HepG2 (cell line): ENCODE results near the gene ERBB3. TPM values are rescaled to one million over a fixed set of nuclear protein-coding genes. Genes with fewer than 3 reads are reported as not detected.

Source experiments
- CBFB ChIP-seq: sonication (generic); formaldehyde crosslinking; IDR thresholded peaks from 2 replicates; pipeline ENCODE4 v1.4.0; 2020; ENCODE audit warnings: missing genetic modification reagents
- EZH2 ChIP-seq: conservative IDR thresholded peaks from 2 replicates; pipeline ENCODE4 v1.6.1; 2012; ENCODE audit warnings: mild to moderate bottlenecking, low read depth, low read length, moderate library complexity
- GABPB1 ChIP-seq: IDR thresholded peaks from 2 replicates; pipeline ENCODE4 v1.6.1; 2016; ENCODE audit warnings: mild to moderate bottlenecking, missing genetic modification reagents, moderate library complexity, missing compliant biosample characterization
- GLI4 ChIP-seq: sonication (generic); formaldehyde crosslinking; IDR thresholded peaks from 2 replicates; pipeline ENCODE4 v1.5.1; 2020; ENCODE audit warnings: missing genetic modification reagents, mild to moderate bottlenecking, moderate library complexity, borderline replicate concordance
- GTF2F1 ChIP-seq: fragments of 150-350 bp; IDR thresholded peaks from 2 replicates; pipeline ENCODE4 v1.6.1; 2014; ENCODE audit warnings: low read length
- HINFP ChIP-seq: sonication (generic); formaldehyde crosslinking; IDR thresholded peaks from 2 replicates; pipeline ENCODE4 v1.4.0; 2020; ENCODE audit warnings: low read depth, mild to moderate bottlenecking, missing genetic modification reagents
- HNRNPH1 ChIP-seq: fragments of 200-400 bp; formaldehyde crosslinking; optimal IDR thresholded peaks from 2 replicates; pipeline ENCODE3; 2017; ENCODE audit warnings: mild to moderate bottlenecking, low read depth, low read length
- IRF2 ChIP-seq: IDR thresholded peaks from 2 replicates; pipeline ENCODE4 v1.6.1; 2018; ENCODE audit warnings: missing genetic modification reagents, missing compliant biosample characterization
- JDP2 ChIP-seq: sonication (generic); formaldehyde crosslinking; IDR thresholded peaks from 2 replicates; pipeline ENCODE4 v1.8.1; 2022; ENCODE audit warnings: missing genetic modification reagents, borderline replicate concordance
- NR2F2 ChIP-seq: IDR thresholded peaks from 2 replicates; pipeline ENCODE4 v1.6.1; 2012; ENCODE audit warnings: low read depth, inconsistent platforms, borderline replicate concordance
- PITX1 ChIP-seq: sonication (generic); formaldehyde crosslinking; IDR thresholded peaks from 2 replicates; pipeline ENCODE4 v1.5.1; 2020; ENCODE audit warnings: mild to moderate bottlenecking, missing genetic modification reagents
- PLSCR1 ChIP-seq: sonication (generic); formaldehyde crosslinking; IDR thresholded peaks from 2 replicates; pipeline ENCODE4 v1.5.0; 2020; ENCODE audit warnings: missing genetic modification reagents, mild to moderate bottlenecking, borderline replicate concordance
- SOX5 ChIP-seq: IDR thresholded peaks from 2 replicates; pipeline ENCODE4 v1.6.1; 2016; ENCODE audit warnings: borderline replicate concordance
- U2AF1 ChIP-seq: fragments of 200-400 bp; formaldehyde crosslinking; optimal IDR thresholded peaks from 2 replicates; pipeline ENCODE3; 2017; ENCODE audit warnings: mild to moderate bottlenecking, low read depth, low read length
- ZBTB7B ChIP-seq: sonication (generic); formaldehyde crosslinking; IDR thresholded peaks from 2 replicates; pipeline ENCODE4 v1.4.0; 2020; ENCODE audit warnings: missing genetic modification reagents
- ZBTB8A ChIP-seq: sonication (generic); formaldehyde crosslinking; IDR thresholded peaks from 2 replicates; pipeline ENCODE4 v1.4.0; 2020; ENCODE audit warnings: mild to moderate bottlenecking, low read depth, missing genetic modification reagents, borderline replicate concordance
- ZNF354B ChIP-seq: sonication (generic); formaldehyde crosslinking; IDR thresholded peaks from 2 replicates; pipeline ENCODE4 v1.8.0; 2022; ENCODE audit warnings: mild to moderate bottlenecking, missing genetic modification reagents
- ZNF382 ChIP-seq: sonication (generic); formaldehyde crosslinking; IDR thresholded peaks from 2 replicates; pipeline ENCODE4 v1.5.0; 2020; ENCODE audit warnings: missing genetic modification reagents, mild to moderate bottlenecking, borderline replicate concordance
- ZNF564 ChIP-seq: sonication (generic); formaldehyde crosslinking; IDR thresholded peaks from 2 replicates; pipeline ENCODE4 v1.8.1; 2023; ENCODE audit warnings: mild to moderate bottlenecking, missing genetic modification reagents
- ZNF713 ChIP-seq: sonication (generic); formaldehyde crosslinking; IDR thresholded peaks from 2 replicates; pipeline ENCODE4 v1.4.0; 2020; ENCODE audit warnings: mild to moderate bottlenecking, missing genetic modification reagents
- ZNF766 ChIP-seq: sonication (generic); formaldehyde crosslinking; IDR thresholded peaks from 2 replicates; pipeline ENCODE4 v1.5.0; 2020; ENCODE audit warnings: missing genetic modification reagents, borderline replicate concordance
- ZNF788 ChIP-seq: sonication (generic); formaldehyde crosslinking; IDR thresholded peaks from 2 replicates; pipeline ENCODE4 v1.5.0; 2020; ENCODE audit warnings: mild to moderate bottlenecking, missing genetic modification reagents, borderline replicate concordance
- polyA plus RNA-seq, 8 experiments: library from polyadenylated mRNA; depleted of rRNA in 3 of 8; stranded (reverse) in 7 of 8; unstranded in 1 of 8; fragments of >200 nt; fragmentation: Illumina TruSeq in 4 of 8; extraction: Trizol in 4 of 8; gene quantifications; 2 replicates each; pipeline versions ENCODE4 v1.2.1 to v1.2.3, GENCODE V29; 2011 to 2016; ENCODE audit warnings: low read depth in 4 of 8, missing spikeins in 1 of 8, mixed read lengths in 1 of 8; ENCODE audit not compliant: insufficient read depth in 1 of 8
- total RNA-seq, 5 experiments: library from RNA; depleted of rRNA; stranded (reverse); fragments of >200 nt; fragmentation: Illumina TruSeq; extraction: Trizol; gene quantifications; 2 replicates each; pipeline ENCODE4 v1.2.3, GENCODE V29; 2016; ENCODE audit warnings: low read depth in 1 of 5
- TF ChIP-seq, protein P1 (sequence below): sonication (generic); formaldehyde crosslinking; IDR thresholded peaks from 2 replicates; pipeline ENCODE4 v1.5.0; 2020; ENCODE audit warnings: missing genetic modification reagents, mild to moderate bottlenecking, borderline replicate concordance
- TF ChIP-seq, protein P2 (sequence below): sonication (generic); formaldehyde crosslinking; IDR thresholded peaks from 2 replicates; pipeline ENCODE4 v1.4.0; 2020; ENCODE audit warnings: missing genetic modification reagents

Gene ERBB3
- total and polyA plus RNA-seq, 2 of the 13 experiments (the other 11 are each of a cell fraction or from before 2014, with no cell fraction given): 93.6 to 358 TPM

DNA sequence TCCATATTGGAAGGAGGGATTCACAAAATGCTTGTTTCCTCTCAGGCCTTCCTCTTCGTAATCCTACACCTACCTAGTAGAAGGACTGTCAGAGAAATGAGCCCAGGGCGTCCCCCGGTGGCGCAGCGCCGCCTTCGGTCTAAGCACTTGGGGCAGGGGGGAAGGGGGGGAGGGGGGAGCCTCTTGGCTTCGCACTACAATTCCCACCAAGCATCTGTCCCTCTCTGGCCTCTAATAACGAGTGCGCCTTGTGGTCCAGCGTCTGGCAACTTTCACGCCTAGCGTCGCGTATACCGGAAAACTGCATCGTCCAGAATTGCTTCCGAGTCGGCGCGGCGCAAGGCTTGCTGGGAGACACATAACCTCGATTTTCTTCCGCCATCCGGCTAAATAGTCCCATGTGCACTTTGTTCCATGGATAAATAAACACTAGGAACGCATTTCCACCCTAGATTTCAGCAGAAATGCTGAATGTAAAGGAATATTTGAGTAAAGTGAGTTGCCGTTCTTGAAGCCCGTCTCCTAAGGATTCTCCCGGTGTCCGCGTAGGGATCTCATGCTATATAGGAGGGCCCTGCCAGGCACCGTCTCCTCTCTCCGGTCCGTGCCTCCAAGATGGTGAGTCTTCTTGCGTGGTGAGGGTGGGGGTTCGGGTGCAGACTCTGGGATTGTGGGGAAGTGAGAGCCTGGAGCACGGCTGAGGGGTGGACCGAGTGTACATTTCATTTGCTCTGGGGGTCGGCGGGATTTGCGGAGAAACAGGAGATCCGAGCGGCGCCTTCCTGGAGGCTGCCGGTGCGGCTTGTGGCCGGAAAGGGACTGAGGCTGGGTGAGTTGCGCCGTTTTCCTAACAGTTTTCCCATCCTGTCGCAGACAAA, 38.2 kb upstream of the ERBB3 start, which contains the start of gene RPS26 (continued):
- TF ChIP-seq, protein P1, sequence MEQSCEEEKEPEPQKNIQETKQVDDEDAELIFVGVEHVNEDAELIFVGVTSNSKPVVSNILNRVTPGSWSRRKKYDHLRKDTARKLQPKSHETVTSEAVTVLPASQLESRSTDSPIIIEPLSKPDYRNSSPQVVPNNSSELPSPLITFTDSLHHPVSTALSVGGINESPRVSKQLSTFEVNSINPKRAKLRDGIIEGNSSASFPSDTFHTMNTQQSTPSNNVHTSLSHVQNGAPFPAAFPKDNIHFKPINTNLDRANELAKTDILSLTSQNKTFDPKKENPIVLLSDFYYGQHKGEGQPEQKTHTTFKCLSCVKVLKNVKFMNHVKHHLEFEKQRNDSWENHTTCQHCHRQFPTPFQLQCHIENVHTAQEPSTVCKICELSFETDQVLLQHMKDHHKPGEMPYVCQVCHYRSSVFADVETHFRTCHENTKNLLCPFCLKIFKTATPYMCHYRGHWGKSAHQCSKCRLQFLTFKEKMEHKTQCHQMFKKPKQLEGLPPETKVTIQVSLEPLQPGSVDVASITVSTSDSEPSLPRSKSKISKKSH (CRISPR knock-in tag): peak; percentile 70; the same call in 1 of the 2 replicates
- TF ChIP-seq ZNF766 (CRISPR knock-in tag) (no peak), ZNF382 (CRISPR knock-in tag) (no peak), HNRNPH1 (no peak), ZNF713 (CRISPR knock-in tag) (peak; percentile 50; the same call in 1 of the 2 replicates), SOX5 (CRISPR knock-in tag) (peak; percentile 57; the same call in 1 of the 2 replicates), GLI4 (CRISPR knock-in tag) (no peak), ZNF354B (CRISPR knock-in tag) (no peak), ZBTB7B (CRISPR knock-in tag) (peak; percentile 65; the same call in 1 of the 2 replicates), HINFP (CRISPR knock-in tag) (peak; percentile 31; the same call in 1 of the 2 replicates), ZNF564 (no peak), ZNF788 (CRISPR knock-in tag) (peak; percentile 84; the same call in 1 of the 2 replicates), PLSCR1 (CRISPR knock-in tag) (no peak), JDP2 (no peak), GTF2F1 (peak; percentile 49; the same call in 1 of the 2 replicates), CBFB (CRISPR knock-in tag) (peak; percentile 81), PITX1 (CRISPR knock-in tag) (0 out of 2 replicates have a peak, but pooled peaks have one; percentile 23), NR2F2 (no peak; the same call in 1 of the 2 replicates), U2AF1 (peak; percentile 11), ZBTB8A (CRISPR knock-in tag) (no peak; the same call in none of the 2 replicates), EZH2 (no peak), IRF2 (peak; percentile 90), GABPB1 (peak; percentile 97)
- TF ChIP-seq, protein P2, sequence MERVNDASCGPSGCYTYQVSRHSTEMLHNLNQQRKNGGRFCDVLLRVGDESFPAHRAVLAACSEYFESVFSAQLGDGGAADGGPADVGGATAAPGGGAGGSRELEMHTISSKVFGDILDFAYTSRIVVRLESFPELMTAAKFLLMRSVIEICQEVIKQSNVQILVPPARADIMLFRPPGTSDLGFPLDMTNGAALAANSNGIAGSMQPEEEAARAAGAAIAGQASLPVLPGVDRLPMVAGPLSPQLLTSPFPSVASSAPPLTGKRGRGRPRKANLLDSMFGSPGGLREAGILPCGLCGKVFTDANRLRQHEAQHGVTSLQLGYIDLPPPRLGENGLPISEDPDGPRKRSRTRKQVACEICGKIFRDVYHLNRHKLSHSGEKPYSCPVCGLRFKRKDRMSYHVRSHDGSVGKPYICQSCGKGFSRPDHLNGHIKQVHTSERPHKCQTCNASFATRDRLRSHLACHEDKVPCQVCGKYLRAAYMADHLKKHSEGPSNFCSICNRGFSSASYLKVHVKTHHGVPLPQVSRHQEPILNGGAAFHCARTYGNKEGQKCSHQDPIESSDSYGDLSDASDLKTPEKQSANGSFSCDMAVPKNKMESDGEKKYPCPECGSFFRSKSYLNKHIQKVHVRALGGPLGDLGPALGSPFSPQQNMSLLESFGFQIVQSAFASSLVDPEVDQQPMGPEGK (CRISPR knock-in tag): peak; percentile 68; the same call in 1 of the 2 replicates
